Cerebellar nuclear complex (tissue), 1 donor: Measurements from ENCODE around the gene WDR54.
"Not testable (repeated sequence)": the region's sequence is repeated elsewhere in the genome, so short reads cannot be mapped to it uniquely, and the experiment has no call there.

Experiments
- DNase-seq, 2 experiments: peaks; one replicate each; lab custom pipeline; 2025; lab: John Stamatoyannopoulos, UW

Gene WDR54

GRCh38 chr2:74406035-74406434, 15.5 kb upstream of the WDR54 start:
- no peak for DNase-seq

- no peak for DNase-seq
These were observed 13.8 kb upstream of the WDR54 start for GRCh38 chr2:74407682-74408081.

GRCh38 chr2:74413001-74413698, 8.4 kb upstream of the WDR54 start:
- no peak for DNase-seq

- DNase-seq: no peak
These were observed 7.1 kb upstream of the WDR54 start for GRCh38 chr2:74414441-74414840.

- peak in 1 of 2 experiments; percentile 27 for DNase-seq
These were observed 6.4 kb upstream of the WDR54 start for GRCh38 chr2:74414881-74415761.

- no peak for DNase-seq
These were observed 5.7 kb upstream of the WDR54 start for GRCh38 chr2:74415762-74416395.

- DNase-seq: no peak
These were observed 4.8 kb upstream of the WDR54 start for GRCh38 chr2:74416778-74417177.

- no peak for DNase-seq
These were observed 4.3 kb upstream of the WDR54 start for GRCh38 chr2:74417197-74417596.

GRCh38 chr2:74417763-74418162, 3.8 kb upstream of the WDR54 start:
- DNase-seq: no peak

- no peak for DNase-seq
These were observed 3.2 kb upstream of the WDR54 start for GRCh38 chr2:74418312-74418711.

- no peak for DNase-seq
These were observed 2.2 kb upstream of the WDR54 start for GRCh38 chr2:74419345-74419744.

GRCh38 chr2:74420006-74420405, 1.5 kb upstream of the WDR54 start:
- DNase-seq: no peak

GRCh38 chr2:74420443-74421103, 957 bp upstream of the WDR54 start:
- DNase-seq: not testable (repeated sequence)

- DNase-seq: no peak
These were observed 1.9 kb downstream of the WDR54 start for GRCh38 chr2:74423231-74424095.

GRCh38 chr2:74424139-74424992, 2.8 kb downstream of the WDR54 start:
- DNase-seq: no peak

GRCh38 chr2:74424995-74425406, 3.5 kb downstream of the WDR54 start:
- no peak for DNase-seq

- no peak for DNase-seq
These were observed 4.0 kb downstream of the WDR54 start for GRCh38 chr2:74425523-74425922.

- DNase-seq: no peak
These were observed 4.7 kb downstream of the WDR54 start for GRCh38 chr2:74426181-74426758.

- DNase-seq: no peak
These were observed 6.0 kb downstream of the WDR54 start for GRCh38 chr2:74427551-74427950.

- DNase-seq: no peak
These were observed 7.1 kb downstream of the WDR54 start for GRCh38 chr2:74428675-74429074.
